GM23338 (cell line): ENCODE measurements around the gene MBD6.

Experiments
- CREB1 ChIP-seq: fragments of 250-450 bp; sonication (Bioruptor Pico); IDR thresholded peaks from 2 replicates; pipeline ENCODE4 v1.5.0; 2020; ENCODE audit warnings: low read depth, mild to moderate bottlenecking, moderate library complexity
- CTCF ChIP-seq, 2 experiments: fragments of 200-600 bp in 1 of 2; sonication (generic) in 1 of 2; conservative IDR thresholded peaks; 2 replicates each; pipeline versions ENCODE4 v1.5.1 to v1.6.1; 2016 to 2017; ENCODE audit warnings: antibody characterized with exemption in 2 of 2, low read depth in 2 of 2, mild to moderate bottlenecking in 2 of 2, moderate library complexity in 1 of 2
- EZH2 ChIP-seq: fragments of 200-600 bp; sonication (generic); IDR thresholded peaks from one replicate; pipeline ENCODE4 v1.8.0; 2017; ENCODE audit warnings: antibody characterized with exemption, mild to moderate bottlenecking, low read depth; ENCODE audit not compliant: unreplicated experiment
- EZH2phosphoT487 ChIP-seq: fragments of 200-600 bp; sonication (generic); IDR thresholded peaks from one replicate; pipeline ENCODE4 v1.8.1; 2018; ENCODE audit warnings: antibody characterized with exemption; ENCODE audit not compliant: unreplicated experiment
- JUNB ChIP-seq: IDR thresholded peaks from one replicate; pipeline ENCODE4 v1.6.1; 2016; ENCODE audit warnings: antibody characterized with exemption; ENCODE audit not compliant: unreplicated experiment
- STAT1 ChIP-seq: IDR thresholded peaks from one replicate; pipeline ENCODE4 v1.6.1; 2016; ENCODE audit warnings: antibody characterized with exemption; ENCODE audit not compliant: unreplicated experiment
- TF ChIP-seq, protein P1 (sequence below): IDR thresholded peaks from one replicate; pipeline ENCODE4 v1.6.1; 2018; ENCODE audit warnings: antibody characterized with exemption; ENCODE audit not compliant: unreplicated experiment

GRCh38 chr12:57524814-57525614, 2.4 kb downstream of the MBD6 start:
- TF ChIP-seq CTCF (conservative IDR thresholded peaks at IDR 0.05; ENCODE audit: low read depth in 2 of 2), result no peak
- no peak for TF ChIP-seq EZH2
- no peak for TF ChIP-seq JUNB
- no peak for TF ChIP-seq STAT1
- no peak for TF ChIP-seq CREB1
- TF ChIP-seq EZH2phosphoT487, result no peak
- TF ChIP-seq, protein P1, sequence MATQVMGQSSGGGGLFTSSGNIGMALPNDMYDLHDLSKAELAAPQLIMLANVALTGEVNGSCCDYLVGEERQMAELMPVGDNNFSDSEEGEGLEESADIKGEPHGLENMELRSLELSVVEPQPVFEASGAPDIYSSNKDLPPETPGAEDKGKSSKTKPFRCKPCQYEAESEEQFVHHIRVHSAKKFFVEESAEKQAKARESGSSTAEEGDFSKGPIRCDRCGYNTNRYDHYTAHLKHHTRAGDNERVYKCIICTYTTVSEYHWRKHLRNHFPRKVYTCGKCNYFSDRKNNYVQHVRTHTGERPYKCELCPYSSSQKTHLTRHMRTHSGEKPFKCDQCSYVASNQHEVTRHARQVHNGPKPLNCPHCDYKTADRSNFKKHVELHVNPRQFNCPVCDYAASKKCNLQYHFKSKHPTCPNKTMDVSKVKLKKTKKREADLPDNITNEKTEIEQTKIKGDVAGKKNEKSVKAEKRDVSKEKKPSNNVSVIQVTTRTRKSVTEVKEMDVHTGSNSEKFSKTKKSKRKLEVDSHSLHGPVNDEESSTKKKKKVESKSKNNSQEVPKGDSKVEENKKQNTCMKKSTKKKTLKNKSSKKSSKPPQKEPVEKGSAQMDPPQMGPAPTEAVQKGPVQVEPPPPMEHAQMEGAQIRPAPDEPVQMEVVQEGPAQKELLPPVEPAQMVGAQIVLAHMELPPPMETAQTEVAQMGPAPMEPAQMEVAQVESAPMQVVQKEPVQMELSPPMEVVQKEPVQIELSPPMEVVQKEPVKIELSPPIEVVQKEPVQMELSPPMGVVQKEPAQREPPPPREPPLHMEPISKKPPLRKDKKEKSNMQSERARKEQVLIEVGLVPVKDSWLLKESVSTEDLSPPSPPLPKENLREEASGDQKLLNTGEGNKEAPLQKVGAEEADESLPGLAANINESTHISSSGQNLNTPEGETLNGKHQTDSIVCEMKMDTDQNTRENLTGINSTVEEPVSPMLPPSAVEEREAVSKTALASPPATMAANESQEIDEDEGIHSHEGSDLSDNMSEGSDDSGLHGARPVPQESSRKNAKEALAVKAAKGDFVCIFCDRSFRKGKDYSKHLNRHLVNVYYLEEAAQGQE, result no peak
